Measurements from ENCODE around the gene MT4. TPM values are rescaled to one million over a fixed set of nuclear protein-coding genes. Genes with fewer than 3 reads are reported as not detected.
A peak's percentile ranks its signal among the peaks of the same experiment; 100 is the strongest.

Gene MT4
- total RNA-seq, 4 donors from 2014 or later = 46.1 to 1,445 (median 937) TPM; not detected in 1

GRCh38 chr16:56520251-56520577 lies 44.7 kb upstream of the MT4 start:
- WGBS, 2 donors = 13 to 18% methylated on average over 4 of the region's 4 CpGs
- no peak for DNase-seq (ENCODE audit: low spot score in 2 of 2)
- intact Hi-C loops (cut with DNase I; ENCODE audit: low total_unique reads) = no loop called here
- TF ChIP-seq POLR2A (IDR thresholded peaks at IDR 0.05) = no peak
- TF ChIP-seq CTCF (IDR thresholded peaks at IDR 0.05) = no peak
- H3K4me3 ChIP-seq (ENCODE audit: low read depth, poor library complexity, severe bottlenecking) = no peak overlapping the region

- WGBS, 2 donors = 59 to 74% methylated on average over 9 of the region's 9 CpGs
- intact Hi-C loops (cut with DNase I; ENCODE audit: low total_unique reads) = no loop called here
- no peak for TF ChIP-seq CTCF (IDR thresholded peaks at IDR 0.05)
- no peak for TF ChIP-seq POLR2A (IDR thresholded peaks at IDR 0.05)
- H3K4me3 ChIP-seq (ENCODE audit: low read depth, poor library complexity, severe bottlenecking) = no peak overlapping the region
- DNase-seq (ENCODE audit: low spot score in 2 of 2) = no peak
Measured at GRCh38 chr16:56525236-56525635, 39.6 kb upstream of the MT4 start.

- DNase-seq (ENCODE audit: low spot score in 2 of 2) = no peak
- 55 to 64% methylated on average over 1 of the region's 1 CpG for WGBS, 2 donors
- TF ChIP-seq POLR2A (IDR thresholded peaks at IDR 0.05) (no peak), CTCF (IDR thresholded peaks at IDR 0.05) (no peak)
- no peak overlapping the region for H3K4me3 ChIP-seq (ENCODE audit: low read depth, poor library complexity, severe bottlenecking)
- intact Hi-C loops (cut with DNase I; ENCODE audit: low total_unique reads) = no loop called here
Measured at GRCh38 chr16:56530872-56531271, 34.0 kb upstream of the MT4 start.

GRCh38 chr16:56532714-56533113 lies 32.2 kb upstream of the MT4 start:
- intact Hi-C loops (cut with DNase I; ENCODE audit: low total_unique reads) = no loop called here
- WGBS, 2 donors = 42 to 49% methylated on average over 4 of the region's 4 CpGs
- TF ChIP-seq CTCF (IDR thresholded peaks at IDR 0.05) = no peak
- TF ChIP-seq POLR2A (IDR thresholded peaks at IDR 0.05) = no peak
- H3K4me3 ChIP-seq (ENCODE audit: low read depth, poor library complexity, severe bottlenecking) = no peak overlapping the region
- peak in 1 of 2 donors; percentile 48 for DNase-seq (ENCODE audit: low spot score in 2 of 2)

GRCh38 chr16:56534847-56535383 lies 30.0 kb upstream of the MT4 start:
- intact Hi-C loops (cut with DNase I; ENCODE audit: low total_unique reads) = no loop called here
- DNase-seq (ENCODE audit: low spot score in 2 of 2) = peak in 1 of 2 donors; percentile 26
- 75 to 80% methylated on average over 8 of the region's 8 CpGs for WGBS, 2 donors
- H3K4me3 ChIP-seq (ENCODE audit: low read depth, poor library complexity, severe bottlenecking) = no peak overlapping the region
- TF ChIP-seq POLR2A (IDR thresholded peaks at IDR 0.05) (no peak), CTCF (IDR thresholded peaks at IDR 0.05) (no peak)

GRCh38 chr16:56538331-56538730 lies 26.5 kb upstream of the MT4 start:
- DNase-seq (ENCODE audit: low spot score in 2 of 2) = no peak
- 90 to 95% methylated on average over 7 of the region's 7 CpGs for WGBS, 2 donors
- intact Hi-C loops (cut with DNase I; ENCODE audit: low total_unique reads) = no loop called here
- no peak overlapping the region for H3K4me3 ChIP-seq (ENCODE audit: low read depth, poor library complexity, severe bottlenecking)
- TF ChIP-seq CTCF (IDR thresholded peaks at IDR 0.05) (no peak), POLR2A (IDR thresholded peaks at IDR 0.05) (no peak)
